GM21619 (cell line): ENCODE results near the gene LRRTM2.

ENCODE experiments used
- ATAC-seq: cut with Tn5 transposase; IDR thresholded peaks from one replicate; pipeline ENCODE4 v1.9.1; 2021; ENCODE audit not compliant: unreplicated experiment

The LRRTM2 gene

DNA sequence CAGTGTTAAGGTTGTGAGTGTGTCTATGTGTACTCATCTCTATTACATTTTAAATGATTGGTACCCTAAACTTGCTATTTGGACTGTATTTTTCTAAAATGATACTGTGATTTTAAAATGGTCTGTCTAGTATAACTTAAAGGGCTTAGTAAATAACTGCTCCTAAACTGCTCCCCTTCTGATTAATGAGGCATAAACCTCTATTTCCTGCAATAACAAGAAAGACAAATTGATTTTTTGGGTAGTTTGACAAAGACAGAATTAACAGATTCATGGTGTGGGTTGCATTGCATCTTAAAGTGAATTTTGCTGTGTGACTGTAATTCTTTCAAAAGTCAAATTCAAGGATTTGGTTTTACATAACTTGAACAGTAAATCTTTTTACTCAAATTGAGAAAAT, 8.1 kb upstream of the LRRTM2 start:
- ATAC-seq, result no peak

DNA sequence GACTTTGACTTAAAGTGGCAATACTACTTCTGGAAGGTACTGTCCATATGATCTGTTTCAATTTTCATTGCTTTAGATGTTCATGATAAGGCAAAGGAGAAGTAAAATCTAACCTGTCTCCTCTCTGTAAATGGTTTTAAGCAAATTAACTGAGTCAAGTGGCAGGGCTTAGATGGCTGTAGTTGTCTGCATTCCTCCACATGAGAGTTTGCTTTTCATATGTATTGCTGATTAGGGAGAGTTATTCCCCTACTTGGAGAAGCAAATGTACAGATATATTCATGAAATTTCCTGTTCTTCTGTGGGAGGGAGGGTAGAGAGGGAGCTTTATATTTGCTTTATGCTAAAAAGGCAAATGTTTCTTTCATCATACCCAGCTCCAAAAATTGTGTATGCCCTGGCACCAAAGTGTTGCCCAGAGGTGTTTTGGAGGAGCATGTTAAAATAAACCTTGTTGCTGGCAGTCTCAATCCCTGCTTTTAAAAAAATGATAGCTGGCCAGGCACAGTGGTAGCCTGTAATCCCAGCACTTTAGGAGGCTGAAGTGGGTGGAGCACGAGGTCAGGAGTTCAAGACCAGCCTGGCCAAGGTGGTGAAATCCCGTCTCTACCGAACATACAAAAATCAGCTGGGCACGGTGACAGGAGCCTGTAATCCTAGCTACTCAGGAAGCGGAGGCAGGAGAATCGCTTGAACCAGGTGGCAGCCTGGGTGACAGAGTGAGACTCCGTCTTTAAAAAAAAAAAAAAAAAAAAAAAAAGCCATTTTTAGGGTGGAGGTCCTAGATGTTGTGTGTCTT, 3.5 kb upstream of the LRRTM2 start:
- ATAC-seq, result no peak

DNA sequence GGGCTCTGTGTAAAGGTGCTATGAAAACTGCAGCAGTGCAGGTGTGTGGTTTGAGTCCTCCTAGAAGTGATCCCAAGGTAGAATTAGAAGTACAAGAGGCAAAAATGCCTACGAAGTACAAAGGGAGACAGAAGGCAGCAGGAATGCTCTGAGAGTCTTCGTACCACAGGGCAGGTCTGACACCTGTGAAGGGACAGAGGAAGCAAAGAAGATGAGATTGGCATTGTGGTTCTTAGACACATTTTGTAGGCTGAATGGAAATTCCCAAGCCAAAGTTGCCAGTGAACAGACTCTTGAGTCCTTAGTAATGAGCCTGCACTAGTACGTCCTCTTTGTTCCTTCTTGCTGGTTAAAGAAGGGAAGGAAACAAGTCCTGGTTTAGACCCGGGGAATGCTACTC, 1.7 kb upstream of the LRRTM2 start:
- ATAC-seq, result no peak

DNA sequence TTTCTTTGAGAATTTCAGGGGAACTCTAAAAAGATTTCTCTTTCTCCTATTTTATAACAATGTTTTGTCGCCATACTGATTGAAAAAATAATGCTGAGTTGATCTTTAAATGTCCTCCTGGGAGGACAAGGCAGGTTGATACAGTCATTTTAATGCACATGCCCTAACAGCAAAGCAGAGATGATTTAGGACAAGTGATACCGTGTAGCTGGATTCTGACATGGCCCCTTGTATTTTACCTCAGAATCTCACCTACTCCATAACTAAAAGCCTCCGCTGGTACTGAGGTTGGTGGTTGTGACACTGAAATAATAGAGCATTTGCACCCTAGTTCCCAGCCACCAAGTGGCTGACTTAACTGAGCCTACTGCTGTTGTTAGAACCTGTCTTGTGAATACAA, 811 bp upstream of the LRRTM2 start:
- ATAC-seq, result no peak

DNA sequence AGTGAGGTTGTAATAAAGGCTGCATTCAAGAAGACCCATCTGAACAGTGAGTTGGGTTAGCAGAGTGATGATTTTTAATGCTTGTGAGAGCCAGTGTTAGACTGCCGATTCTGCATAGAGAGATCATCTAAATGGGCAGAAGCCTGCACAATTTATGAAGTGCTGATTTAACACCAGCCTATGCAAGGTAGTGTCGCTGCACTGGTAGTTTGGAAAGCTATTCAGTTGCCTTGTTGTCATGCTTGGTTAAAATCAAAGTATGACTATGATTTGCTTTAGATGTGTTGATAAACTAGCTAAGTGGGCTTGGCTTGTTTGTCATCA, 379 bp upstream of the LRRTM2 start:
- ATAC-seq, result no peak

DNA sequence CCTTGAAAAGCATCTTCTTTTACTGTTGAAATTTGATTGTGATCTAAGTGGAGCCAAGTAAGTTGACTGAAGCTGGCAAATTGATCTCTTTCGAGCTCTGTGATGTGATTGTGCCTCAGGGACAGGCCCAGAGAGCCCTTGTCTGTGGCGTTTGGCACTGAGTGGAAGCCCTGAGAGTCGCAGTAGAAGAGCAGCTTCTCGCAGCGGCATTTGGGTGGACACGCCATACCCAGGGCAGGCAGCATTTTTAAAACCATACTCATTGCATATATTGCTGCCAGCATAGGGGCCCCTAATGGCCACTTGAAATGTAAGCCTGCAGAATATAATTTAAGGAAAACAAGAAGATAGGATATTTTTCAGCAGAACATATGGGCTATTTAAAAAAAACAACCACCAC, 894 bp downstream of the LRRTM2 start:
- no peak for ATAC-seq

DNA sequence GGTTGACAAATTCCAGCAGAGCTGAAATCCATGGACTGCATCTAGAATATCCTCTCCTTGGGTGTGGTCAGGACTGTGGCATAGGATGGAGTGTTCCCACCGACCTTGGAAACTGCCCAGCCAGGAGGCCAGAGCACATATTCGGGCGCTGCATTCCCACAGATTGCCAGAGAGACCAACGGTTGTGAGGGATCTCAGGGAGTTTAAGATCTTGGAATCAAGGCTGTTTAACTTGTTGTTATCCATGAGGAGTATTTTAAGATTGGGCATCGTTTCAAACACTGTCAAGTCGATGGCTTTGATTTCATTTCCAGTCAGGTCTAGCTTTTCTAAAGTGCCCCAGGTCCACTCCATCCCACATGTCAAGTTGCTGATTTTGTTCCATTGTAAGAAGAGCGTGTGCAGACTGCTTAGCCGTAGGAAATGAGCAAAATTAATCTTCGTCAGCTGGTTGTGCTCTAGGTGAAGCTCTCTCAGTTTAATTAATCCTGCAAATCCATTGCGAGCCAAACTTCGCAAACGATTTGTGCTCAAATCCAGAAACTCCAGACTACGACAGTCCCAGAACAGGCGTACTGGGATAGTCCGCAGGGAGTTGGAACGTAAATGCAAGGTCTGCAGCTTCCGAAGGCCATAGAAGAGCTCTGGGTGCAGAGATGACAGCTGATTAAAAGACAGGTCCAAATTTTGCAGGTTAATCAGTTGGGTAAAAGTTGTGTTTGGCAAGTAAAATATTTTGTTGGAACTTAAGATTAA, 1.5 kb downstream of the LRRTM2 start:
- ATAC-seq, result no peak

DNA sequence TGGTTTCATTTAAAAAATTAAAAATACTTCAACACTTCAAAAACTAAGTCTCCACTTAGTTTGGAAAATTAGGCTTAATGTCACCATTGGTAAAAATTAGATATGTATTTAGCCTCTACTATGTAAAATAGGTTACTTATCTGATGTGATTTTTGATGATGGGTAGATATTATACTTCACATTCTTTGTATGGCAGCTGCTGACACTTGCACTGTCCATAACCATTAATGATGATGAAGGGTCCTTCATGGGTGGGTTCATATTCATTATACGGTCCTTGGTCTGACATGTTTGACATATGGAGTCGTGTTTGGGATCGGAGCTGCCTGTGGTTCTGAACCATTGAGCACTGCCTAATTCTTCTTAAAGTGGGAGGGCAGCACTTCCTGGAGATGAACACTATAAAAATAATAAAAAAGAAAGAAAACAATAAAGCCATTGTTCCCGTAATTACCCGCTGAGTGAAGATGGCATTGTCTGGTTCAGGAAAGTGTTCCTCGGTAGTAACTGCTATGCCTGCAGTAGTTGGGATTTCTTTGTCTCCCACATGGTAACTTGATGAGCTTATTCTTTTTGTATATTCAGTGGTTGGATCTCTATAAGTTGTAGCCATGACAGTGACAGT, 2.2 kb downstream of the LRRTM2 start:
- ATAC-seq, result no peak

DNA sequence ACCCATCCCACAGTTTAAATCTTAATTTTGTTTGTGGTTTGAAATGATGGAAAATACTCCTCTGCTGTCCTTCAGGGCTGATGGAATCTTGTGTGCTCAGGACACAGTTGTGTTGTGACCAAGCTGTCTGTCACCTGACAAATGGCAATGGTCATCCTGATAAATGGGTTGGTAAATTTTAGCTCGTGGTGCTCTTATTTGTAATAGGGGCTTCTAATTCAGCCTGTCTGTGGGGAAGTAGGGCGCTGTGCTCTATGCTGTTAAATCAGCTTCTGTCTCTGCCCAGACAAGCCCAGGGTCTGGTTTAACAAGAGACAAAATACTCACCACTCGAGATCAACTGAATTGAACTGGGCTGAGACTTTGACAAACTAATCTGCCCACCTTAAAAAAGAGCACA, 4.5 kb downstream of the LRRTM2 start:
- ATAC-seq, result no peak

DNA sequence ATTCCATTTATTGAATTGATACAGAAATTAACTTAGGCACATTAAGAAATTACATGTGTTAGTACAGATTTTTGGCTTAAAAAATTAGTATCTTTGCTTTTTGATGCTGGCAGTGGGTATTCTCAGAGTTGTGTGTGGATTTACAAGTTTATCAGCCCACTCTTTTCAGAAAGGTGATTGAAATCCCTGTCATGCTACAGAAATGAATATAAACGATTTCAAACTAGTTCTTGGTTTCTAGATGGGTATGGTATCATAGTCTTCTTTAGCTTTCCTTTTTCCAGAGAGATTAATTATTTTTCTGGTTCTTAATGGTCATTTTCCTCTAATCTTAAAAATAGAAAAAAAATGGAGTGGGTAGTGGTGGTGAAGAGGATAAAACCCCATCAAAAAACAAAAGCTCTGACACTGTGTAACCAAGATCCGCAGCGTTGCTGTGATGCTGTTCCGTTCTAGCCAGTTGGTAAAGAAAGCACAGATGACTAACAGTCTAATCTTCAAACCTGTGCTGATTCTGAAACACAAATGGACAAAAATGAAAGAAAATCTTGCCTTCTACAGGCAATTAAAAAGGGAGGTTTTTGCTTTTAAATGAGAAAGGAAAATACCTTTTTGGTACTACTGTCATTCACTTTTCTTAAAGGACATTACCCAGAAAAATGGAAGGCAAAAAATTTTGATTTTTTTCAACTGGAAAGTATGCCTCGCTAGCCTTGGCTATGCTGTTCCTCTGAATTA, 5.2 kb downstream of the LRRTM2 start:
- ATAC-seq, result no peak

DNA sequence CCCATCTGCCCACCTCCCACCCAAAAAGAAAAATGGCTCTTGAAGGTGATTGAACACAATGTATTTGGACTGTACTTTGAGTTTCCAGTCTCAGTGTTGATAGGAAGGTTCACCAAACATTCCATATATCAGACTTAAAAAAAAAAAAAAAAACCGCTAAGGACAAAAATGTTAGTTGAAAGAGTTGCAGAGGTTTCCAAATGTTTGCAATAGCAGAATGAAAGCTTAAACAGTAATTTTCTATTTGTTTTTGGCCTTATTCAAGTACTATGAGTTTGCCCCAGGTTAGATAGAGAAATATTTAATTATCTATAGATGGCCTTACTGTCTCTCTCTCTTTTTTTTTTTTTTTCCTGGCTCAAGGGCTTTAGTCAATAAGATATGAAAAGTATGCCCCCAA, 6.1 kb downstream of the LRRTM2 start:
- no peak for ATAC-seq

DNA sequence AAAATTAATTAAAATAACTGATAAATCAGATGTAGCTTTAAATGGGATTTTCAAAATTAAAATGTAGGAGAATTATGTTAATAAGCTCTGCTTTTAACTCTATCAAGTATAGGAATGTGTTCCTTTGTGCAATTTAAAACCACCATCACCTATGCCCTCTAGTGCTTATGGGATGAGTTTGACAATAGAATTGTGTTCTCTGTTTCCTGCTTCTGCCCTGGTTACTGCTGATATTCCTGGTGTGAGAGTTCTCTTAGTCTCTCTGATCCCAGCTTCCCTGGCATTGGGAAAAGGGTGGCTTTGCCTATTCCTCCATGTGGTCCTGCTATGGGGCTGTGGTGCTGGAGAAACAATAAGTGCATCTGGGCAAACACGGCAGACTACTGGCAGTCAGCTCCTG, 8.1 kb downstream of the LRRTM2 start:
- ATAC-seq, result no peak

DNA sequence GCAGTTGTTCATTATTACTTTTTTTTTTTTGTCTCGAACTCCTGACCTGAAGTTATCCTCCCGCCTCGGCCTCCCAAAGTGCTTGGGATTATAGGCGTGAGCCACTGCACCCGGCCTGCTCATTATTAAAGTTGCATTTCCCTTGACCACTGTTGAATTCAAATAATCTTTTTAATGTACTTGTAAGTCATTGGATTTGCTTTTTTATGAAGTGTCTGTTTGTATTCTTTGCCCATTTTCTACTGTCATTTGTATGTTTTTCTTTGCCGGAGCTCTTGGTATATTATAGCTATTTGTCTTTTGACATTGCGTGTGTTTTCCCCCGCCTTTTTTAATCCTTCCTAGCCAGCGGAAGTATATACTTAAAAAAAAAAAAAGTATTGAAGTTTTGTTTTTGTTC, 22.0 kb downstream of the LRRTM2 start:
- ATAC-seq, result no peak

DNA sequence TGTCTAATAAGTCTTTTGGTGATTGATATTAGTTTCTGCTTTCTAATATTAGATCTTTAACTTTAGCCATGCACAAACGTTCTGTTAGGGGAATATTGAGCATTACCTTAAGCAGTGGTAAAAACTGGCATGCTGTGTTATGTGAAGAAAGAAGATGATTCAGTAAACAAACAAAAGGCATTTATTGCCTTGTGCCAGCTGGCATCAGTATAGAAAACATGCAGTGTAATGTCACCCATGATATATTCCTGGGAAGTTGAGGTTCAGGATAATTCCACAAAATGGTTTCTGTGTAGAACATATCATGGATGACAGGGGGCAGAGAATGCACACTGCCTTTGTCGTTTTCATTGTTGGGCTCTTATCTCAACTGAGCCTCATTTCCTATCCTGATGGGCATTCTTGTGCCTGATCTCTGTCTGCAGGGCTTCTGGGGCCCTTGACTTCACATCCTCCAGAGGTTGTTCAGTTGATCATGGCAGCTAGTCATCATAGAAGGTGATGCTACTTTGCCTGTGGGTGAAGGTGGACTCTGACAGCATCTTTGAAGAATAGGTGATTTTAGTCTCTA, 24.2 kb downstream of the LRRTM2 start:
- ATAC-seq, result no peak

DNA sequence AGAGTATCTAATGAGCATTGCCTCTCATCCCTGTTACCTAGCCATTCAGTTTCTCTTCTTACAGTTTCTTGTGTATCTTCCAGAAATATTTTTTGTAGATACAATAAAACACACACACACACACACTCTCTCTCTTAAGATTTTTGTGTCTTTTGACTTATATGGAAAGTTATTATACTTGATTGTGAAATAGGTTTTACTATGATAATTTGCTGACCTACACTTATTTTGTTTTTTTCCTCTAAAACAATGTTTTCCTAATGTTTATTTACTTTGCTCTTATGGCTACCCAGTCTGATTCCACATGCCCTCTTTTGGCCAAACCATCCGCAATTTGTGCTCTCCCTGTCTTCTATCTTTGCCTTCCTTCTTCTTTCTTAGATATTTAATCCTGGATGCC, 25.3 kb downstream of the LRRTM2 start:
- no peak for ATAC-seq

DNA sequence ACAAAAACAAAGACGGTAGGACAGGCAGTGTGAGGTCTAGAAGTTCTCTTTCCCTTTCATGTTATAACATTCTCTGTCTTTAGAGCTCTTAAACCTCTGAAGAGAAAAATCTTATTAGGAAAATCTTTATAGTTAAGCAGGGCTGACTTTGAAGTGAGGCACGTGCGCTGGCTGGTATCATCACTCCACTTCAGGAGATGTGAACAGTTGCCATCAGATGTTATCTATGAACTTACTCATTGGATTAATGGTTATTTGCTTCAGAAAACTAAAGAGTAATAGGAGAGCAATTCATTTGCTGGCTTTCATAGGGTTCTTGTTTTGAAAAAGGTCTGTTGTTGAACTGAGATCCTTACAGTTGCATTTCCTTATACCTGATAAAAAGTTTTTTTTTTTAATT, 25.7 kb downstream of the LRRTM2 start:
- ATAC-seq, result no peak

DNA sequence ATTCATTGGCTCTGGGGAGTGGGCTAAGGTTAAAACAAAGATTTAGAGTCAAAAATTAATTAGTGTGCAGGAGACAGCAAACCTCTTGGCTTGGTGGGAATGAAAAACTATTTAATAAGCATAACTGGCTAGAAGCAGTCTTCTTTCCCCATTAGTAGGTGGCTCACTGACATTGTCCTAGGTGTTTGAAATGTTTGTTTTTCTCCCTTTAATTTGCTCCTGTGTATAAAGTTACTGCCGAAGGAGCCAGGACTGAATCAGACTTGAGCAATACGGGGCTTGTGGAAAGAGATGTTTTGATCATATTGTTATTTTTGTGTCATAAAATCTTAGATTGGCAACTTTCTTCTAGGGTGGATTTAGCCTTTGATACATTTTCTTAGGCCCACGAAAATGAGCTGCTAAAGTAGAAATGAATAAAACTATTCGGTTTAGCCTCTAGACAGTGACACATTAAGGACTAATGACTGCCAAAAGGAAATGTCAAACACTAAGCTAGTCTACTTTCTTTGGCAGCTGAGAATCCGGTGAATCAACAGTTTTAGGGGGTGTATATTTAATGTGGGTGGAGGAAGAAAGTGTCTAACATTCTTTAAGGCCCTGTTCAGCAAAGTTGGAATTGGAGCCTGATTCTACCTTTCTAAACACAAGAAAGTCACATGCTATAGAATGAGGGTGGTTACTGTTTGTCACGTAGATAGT, 30.2 kb downstream of the LRRTM2 start:
- no peak for ATAC-seq

DNA sequence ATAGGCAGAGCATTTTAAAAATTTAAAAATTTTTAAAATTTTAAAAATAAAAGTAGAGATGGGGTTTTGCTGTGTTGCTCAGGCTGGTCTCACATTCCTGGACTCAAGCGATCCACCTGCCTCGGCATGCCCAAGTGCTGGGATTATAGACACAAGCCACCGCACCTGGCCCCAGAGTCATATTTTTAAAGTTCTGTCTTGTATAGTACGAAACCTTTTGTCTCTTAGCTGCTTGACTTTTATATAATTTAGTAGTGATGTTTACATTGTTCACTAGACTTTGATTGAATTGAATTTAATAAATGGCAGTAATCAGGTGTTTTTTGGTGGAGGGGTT, 31.0 kb downstream of the LRRTM2 start:
- ATAC-seq, result no peak

DNA sequence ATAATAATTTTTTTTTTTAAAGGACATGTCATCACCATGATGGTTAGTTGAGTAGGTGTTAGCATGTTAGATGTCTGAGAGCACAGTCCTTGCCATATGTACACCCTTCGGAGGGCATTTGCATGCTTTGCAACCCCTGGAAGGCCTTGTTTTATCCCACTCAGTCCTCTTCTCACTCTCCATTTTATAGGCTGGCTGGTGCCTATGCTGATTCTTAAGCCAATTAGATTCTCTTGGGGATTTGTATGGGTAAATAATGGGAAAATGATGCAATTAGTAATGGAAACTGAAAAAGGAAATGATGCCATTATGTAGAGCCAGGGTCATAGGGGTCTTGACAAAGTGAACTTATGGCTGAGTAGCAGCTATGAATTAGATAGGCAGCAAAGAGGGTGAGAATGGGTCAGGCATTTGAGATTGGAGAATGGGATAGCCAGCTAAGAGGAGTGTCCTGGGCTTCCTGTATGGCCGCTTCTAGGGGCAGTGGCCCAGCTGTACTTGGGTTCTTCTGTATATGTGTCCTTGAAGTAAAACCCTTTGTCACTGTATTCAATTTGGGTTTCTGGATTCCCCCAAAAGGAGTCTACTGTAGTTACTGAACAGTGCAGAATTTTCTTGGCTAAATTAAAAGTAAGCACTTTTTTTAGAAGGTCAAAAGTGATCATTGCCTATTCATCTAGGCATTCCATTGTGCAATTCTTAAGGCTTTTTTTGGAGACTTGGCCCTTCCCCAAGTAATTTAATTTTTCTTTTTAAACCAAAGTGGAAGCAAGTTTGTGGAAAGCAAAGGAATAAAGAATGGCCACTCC, 31.6 kb downstream of the LRRTM2 start:
- ATAC-seq, result no peak

DNA sequence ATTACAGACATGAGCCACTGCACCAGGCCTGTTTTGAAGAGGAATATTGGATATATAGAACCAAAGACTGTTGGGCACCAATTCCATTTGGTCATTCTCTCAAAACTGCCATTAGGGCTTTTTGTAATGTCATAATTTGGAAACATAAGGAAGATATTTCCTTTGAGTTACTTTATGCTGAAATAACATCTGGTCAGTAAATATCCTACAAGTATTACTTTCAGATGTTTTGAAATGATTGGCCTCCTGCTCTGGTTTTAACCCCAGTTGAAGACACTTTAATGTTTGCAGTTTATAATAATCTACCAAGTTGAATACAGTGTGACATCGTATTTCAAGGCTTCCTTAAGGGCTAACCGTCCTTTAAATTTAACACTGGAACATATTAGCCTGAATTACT, 33.6 kb downstream of the LRRTM2 start:
- no peak for ATAC-seq
